HepG2 (cell line): ENCODE results near the gene PEX11B. TPM values are rescaled to one million over a fixed set of nuclear protein-coding genes. Genes with fewer than 3 reads are reported as not detected.
A peak's percentile ranks its signal among the peaks of the same experiment; 100 is the strongest.

Experiments
- CBX2 ChIP-seq, 2 experiments: fragments of 200-600 bp in 1 of 2; sonication (generic); formaldehyde crosslinking in 1 of 2; IDR thresholded peaks; 2 replicates each; pipeline versions ENCODE4 v1.7.0 to v1.8.1; 2018 to 2022; ENCODE audit warnings: low read depth in 2 of 2, low read length in 1 of 2, mild to moderate bottlenecking in 1 of 2, missing genetic modification reagents in 1 of 2
- CEBPB ChIP-seq: IDR thresholded peaks from 2 replicates; pipeline ENCODE4 v1.6.1; 2011; ENCODE audit warnings: low read depth, low read length, improper control_type of control experiment, borderline replicate concordance
- HNF1B ChIP-seq: sonication (generic); formaldehyde crosslinking; IDR thresholded peaks from 2 replicates; pipeline ENCODE4 v1.5.1; 2020; ENCODE audit warnings: mild to moderate bottlenecking, moderate library complexity, missing genetic modification reagents
- KIAA2018 ChIP-seq: sonication (generic); formaldehyde crosslinking; IDR thresholded peaks from 2 replicates; pipeline ENCODE4 v1.5.0; 2020; ENCODE audit warnings: mild to moderate bottlenecking, missing genetic modification reagents, borderline replicate concordance
- MED1 ChIP-seq: sonication (generic); formaldehyde crosslinking; IDR thresholded peaks from 2 replicates; pipeline ENCODE4 v1.4.0; 2020; ENCODE audit warnings: missing genetic modification reagents
- MXI1 ChIP-seq: IDR thresholded peaks from 3 replicates; pipeline ENCODE4 v1.6.1; 2012; ENCODE audit warnings: low read depth, low read length, inconsistent platforms, borderline replicate concordance
- NCOR1 ChIP-seq: fragments of 200-600 bp; sonication (generic); IDR thresholded peaks from 2 replicates; pipeline ENCODE4 v1.7.0; 2017; ENCODE audit warnings: antibody characterized with exemption, low read length, borderline replicate concordance
- NR2F1 ChIP-seq, 2 experiments: fragments of 450-650 bp in 1 of 2; formaldehyde crosslinking in 1 of 2; IDR thresholded peaks; 2 replicates each; pipeline versions ENCODE4 v1.5.0 to v1.6.1; 2016 to 2020; ENCODE audit warnings: mild to moderate bottlenecking in 1 of 2, missing compliant biosample characterization in 1 of 2, missing genetic modification reagents in 1 of 2, moderate library complexity in 1 of 2
- PAXIP1 ChIP-seq: sonication (generic); formaldehyde crosslinking; conservative IDR thresholded peaks from 2 replicates; pipeline ENCODE4 v1.4.0; 2020; ENCODE audit warnings: mild to moderate bottlenecking, missing genetic modification reagents, moderate library complexity
- RARG ChIP-seq: sonication (generic); formaldehyde crosslinking; IDR thresholded peaks from 2 replicates; pipeline ENCODE4 v1.4.0; 2020; ENCODE audit warnings: low read depth, mild to moderate bottlenecking, missing genetic modification reagents
- RELA ChIP-seq: sonication (generic); formaldehyde crosslinking; IDR thresholded peaks from 2 replicates; pipeline ENCODE4 v1.4.0; 2020; ENCODE audit warnings: missing genetic modification reagents
- ZNF44 ChIP-seq: sonication (generic); formaldehyde crosslinking; IDR thresholded peaks from 2 replicates; pipeline ENCODE4 v1.5.1; 2020; ENCODE audit warnings: mild to moderate bottlenecking, missing genetic modification reagents
- ZNF441 ChIP-seq: sonication (generic); formaldehyde crosslinking; IDR thresholded peaks from 2 replicates; pipeline ENCODE4 v1.7.0; 2021; ENCODE audit warnings: missing genetic modification reagents, borderline replicate concordance
- polyA plus RNA-seq, 8 experiments: library from polyadenylated mRNA; depleted of rRNA in 3 of 8; stranded (reverse) in 7 of 8; unstranded in 1 of 8; fragments of >200 nt; fragmentation: Illumina TruSeq in 4 of 8; extraction: Trizol in 4 of 8; gene quantifications; 2 replicates each; pipeline versions ENCODE4 v1.2.1 to v1.2.3, GENCODE V29; 2011 to 2016; ENCODE audit warnings: low read depth in 4 of 8, missing spikeins in 1 of 8, mixed read lengths in 1 of 8; ENCODE audit not compliant: insufficient read depth in 1 of 8
- total RNA-seq, 5 experiments: library from RNA; depleted of rRNA; stranded (reverse); fragments of >200 nt; fragmentation: Illumina TruSeq; extraction: Trizol; gene quantifications; 2 replicates each; pipeline ENCODE4 v1.2.3, GENCODE V29; 2016; ENCODE audit warnings: low read depth in 1 of 5

Gene PEX11B
- total and polyA plus RNA-seq, 2 of the 13 experiments (the other 11 are each of a cell fraction or from before 2014, with no cell fraction given): 21.6 to 48.4 TPM

- no peak for TF ChIP-seq NR2F1 (CRISPR knock-in tag; IDR thresholded peaks at IDR 0.05)
- no peak for TF ChIP-seq CEBPB
- peak; percentile 33; the same call in 1 of the 2 replicates for TF ChIP-seq NCOR1
- no peak for TF ChIP-seq RARG (CRISPR knock-in tag)
- 0 out of 2 replicates have a peak, but pooled peaks have one; percentile 15 for TF ChIP-seq MED1
- TF ChIP-seq RELA: no peak
- TF ChIP-seq CBX2 (IDR thresholded peaks at IDR 0.05; ENCODE audit: low read depth, low read length): no peak
- TF ChIP-seq CBX2 (CRISPR knock-in tag; IDR thresholded peaks at IDR 0.05; ENCODE audit: low read depth): no peak
- no peak for TF ChIP-seq HNF1B (CRISPR knock-in tag)
- no peak for TF ChIP-seq MXI1
- no peak for TF ChIP-seq KIAA2018 (CRISPR knock-in tag)
- TF ChIP-seq PAXIP1: peak; percentile 36; the same call in 1 of the 2 replicates
- TF ChIP-seq ZNF44: no peak
- no peak for TF ChIP-seq ZNF441
Measured at GRCh38 chr1:145893306-145894055, 25.0 kb downstream of the PEX11B start (continued).
